ENCODE measurements around the gene DDA1. TPM values are rescaled to one million over a fixed set of nuclear protein-coding genes. Genes with fewer than 3 reads are reported as not detected.

The DDA1 gene
- total and polyA plus RNA-seq, 2 of the 13 experiments (the other 11 are each of a cell fraction or from before 2014, with no cell fraction given) = 24.5 to 26.0 TPM

- TF ChIP-seq HCFC1 (IDR thresholded peaks at IDR 0.05; ENCODE audit: low read depth, low read length) (no peak), ZNF513 (CRISPR knock-in tag; conservative IDR thresholded peaks at IDR 0.05) (no peak), ZSCAN9 (CRISPR knock-in tag; IDR thresholded peaks at IDR 0.05; ENCODE audit: borderline replicate concordance) (no peak), ZFP36L1 (CRISPR knock-in tag; IDR thresholded peaks at IDR 0.05) (no peak), ZFX (CRISPR knock-in tag; IDR thresholded peaks at IDR 0.05; ENCODE audit: low read depth) (peak; percentile 41; the same call in 1 of the 2 replicates), RELA (CRISPR knock-in tag; IDR thresholded peaks at IDR 0.05) (no peak), ZNF142 (CRISPR knock-in tag; IDR thresholded peaks at IDR 0.05) (no peak), ZBTB7A (CRISPR knock-in tag; IDR thresholded peaks at IDR 0.05) (peak; percentile 34; the same call in 1 of the 2 replicates), ELF4 (CRISPR knock-in tag; IDR thresholded peaks at IDR 0.05; ENCODE audit: borderline replicate concordance) (no peak), RAD51 (IDR thresholded peaks at IDR 0.05; ENCODE audit: borderline replicate concordance) (peak; percentile 93), ZNF547 (CRISPR knock-in tag; IDR thresholded peaks at IDR 0.05) (no peak)
- TF ChIP-seq, protein P1, sequence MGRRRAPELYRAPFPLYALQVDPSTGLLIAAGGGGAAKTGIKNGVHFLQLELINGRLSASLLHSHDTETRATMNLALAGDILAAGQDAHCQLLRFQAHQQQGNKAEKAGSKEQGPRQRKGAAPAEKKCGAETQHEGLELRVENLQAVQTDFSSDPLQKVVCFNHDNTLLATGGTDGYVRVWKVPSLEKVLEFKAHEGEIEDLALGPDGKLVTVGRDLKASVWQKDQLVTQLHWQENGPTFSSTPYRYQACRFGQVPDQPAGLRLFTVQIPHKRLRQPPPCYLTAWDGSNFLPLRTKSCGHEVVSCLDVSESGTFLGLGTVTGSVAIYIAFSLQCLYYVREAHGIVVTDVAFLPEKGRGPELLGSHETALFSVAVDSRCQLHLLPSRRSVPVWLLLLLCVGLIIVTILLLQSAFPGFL (CRISPR knock-in tag; IDR thresholded peaks at IDR 0.05) = no peak
- TF ChIP-seq, protein P2, sequence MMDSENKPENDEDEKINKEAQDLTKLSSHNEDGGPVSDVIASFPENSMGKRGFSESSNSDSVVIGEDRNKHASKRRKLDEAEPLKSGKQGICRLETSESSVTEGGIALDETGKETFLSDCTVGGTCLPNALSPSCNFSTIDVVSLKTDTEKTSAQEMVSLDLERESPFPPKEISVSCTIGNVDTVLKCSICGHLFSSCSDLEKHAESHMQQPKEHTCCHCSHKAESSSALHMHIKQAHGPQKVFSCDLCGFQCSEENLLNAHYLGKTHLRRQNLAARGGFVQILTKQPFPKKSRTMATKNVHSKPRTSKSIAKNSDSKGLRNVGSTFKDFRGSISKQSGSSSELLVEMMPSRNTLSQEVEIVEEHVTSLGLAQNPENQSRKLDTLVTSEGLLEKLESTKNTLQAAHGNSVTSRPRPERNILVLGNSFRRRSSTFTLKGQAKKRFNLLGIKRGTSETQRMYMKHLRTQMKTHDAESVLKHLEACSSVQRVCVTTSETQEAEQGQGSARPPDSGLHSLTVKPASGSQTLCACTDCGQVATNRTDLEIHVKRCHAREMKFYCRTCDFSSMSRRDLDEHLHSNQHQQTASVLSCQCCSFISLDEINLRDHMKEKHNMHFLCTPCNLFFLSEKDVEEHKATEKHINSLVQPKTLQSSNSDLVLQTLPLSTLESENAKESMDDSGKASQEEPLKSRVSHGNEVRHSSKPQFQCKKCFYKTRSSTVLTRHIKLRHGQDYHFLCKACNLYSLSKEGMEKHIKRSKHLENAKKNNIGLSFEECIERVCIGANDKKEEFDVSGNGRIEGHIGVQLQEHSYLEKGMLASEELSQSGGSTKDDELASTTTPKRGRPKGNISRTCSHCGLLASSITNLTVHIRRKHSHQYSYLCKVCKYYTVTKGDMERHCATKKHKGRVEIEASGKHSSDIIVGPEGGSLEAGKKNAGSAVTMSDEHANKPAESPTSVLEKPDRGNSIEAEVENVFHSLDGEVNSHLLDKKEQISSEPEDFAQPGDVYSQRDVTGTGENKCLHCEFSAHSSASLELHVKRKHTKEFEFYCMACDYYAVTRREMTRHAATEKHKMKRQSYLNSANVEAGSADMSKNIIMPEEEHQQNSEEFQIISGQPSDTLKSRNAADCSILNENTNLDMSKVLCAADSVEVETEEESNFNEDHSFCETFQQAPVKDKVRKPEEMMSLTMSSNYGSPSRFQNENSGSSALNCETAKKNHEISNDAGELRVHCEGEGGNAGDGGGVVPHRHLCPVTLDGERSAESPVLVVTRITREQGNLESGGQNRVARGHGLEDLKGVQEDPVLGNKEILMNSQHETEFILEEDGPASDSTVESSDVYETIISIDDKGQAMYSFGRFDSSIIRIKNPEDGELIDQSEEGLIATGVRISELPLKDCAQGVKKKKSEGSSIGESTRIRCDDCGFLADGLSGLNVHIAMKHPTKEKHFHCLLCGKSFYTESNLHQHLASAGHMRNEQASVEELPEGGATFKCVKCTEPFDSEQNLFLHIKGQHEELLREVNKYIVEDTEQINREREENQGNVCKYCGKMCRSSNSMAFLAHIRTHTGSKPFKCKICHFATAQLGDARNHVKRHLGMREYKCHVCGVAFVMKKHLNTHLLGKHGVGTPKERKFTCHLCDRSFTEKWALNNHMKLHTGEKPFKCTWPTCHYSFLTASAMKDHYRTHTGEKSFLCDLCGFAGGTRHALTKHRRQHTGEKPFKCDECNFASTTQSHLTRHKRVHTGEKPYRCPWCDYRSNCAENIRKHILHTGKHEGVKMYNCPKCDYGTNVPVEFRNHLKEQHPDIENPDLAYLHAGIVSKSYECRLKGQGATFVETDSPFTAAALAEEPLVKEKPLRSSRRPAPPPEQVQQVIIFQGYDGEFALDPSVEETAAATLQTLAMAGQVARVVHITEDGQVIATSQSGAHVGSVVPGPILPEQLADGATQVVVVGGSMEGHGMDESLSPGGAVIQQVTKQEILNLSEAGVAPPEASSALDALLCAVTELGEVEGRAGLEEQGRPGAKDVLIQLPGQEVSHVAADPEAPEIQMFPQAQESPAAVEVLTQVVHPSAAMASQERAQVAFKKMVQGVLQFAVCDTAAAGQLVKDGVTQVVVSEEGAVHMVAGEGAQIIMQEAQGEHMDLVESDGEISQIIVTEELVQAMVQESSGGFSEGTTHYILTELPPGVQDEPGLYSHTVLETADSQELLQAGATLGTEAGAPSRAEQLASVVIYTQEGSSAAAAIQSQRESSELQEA (CRISPR knock-in tag; IDR thresholded peaks at IDR 0.05; ENCODE audit: not compliant biosample characterization) = no peak
These were observed 44.8 kb upstream of the DDA1 start, which contains the start of gene USHBP1 (continued) for GRCh38 chr19:17264641-17264979.
